Ramos (cell line): ENCODE results near the gene LPCAT4.
"Not testable (repeated sequence)": the region's sequence is repeated elsewhere in the genome, so short reads cannot be mapped to it uniquely, and the experiment has no call there.

ENCODE experiments used
- in situ Hi-C: fragments of 300-500 bp; cut with MboI; formaldehyde crosslinking; loops from one replicate; pipeline ENCODE4 v1.14.3; 2022; ENCODE audit warnings: low sequenced_read_pairs; ENCODE audit not compliant: unreplicated experiment

LPCAT4 gene

GRCh38 chr15:34367101-34368081 lies at the start of gene LPCAT4:
Gene LPCAT4 (minus strand): TSS chr15:34367196. CDS start chr15:34367100, 96 bp downstream.
- in situ Hi-C loops: loop anchor here (25.0 kb wide), 1 partner anchor 255 kb away; the partner anchor contains the start of genes EMC7 and PGBD4

- in situ Hi-C loops: not testable (repeated sequence)
These were observed 42.5 kb upstream of the LPCAT4 start for GRCh38 chr15:34409511-34409910.

GRCh38 chr15:34408973-34409372 lies 42.0 kb upstream of the LPCAT4 start:
- in situ Hi-C loops: not testable (repeated sequence)

GRCh38 chr15:34403899-34404298 lies 36.9 kb upstream of the LPCAT4 start:
- in situ Hi-C loops: not testable (repeated sequence)

- in situ Hi-C loops: not testable (repeated sequence)
These were observed 36.2 kb upstream of the LPCAT4 start for GRCh38 chr15:34403160-34403598.

- in situ Hi-C loops: not testable (repeated sequence)
These were observed 30.8 kb upstream of the LPCAT4 start for GRCh38 chr15:34397637-34398259.

- in situ Hi-C loops: not testable (repeated sequence)
These were observed 26.0 kb upstream of the LPCAT4 start for GRCh38 chr15:34392981-34393380.

GRCh38 chr15:34389594-34390086 lies 22.6 kb upstream of the LPCAT4 start:
- in situ Hi-C loops: not testable (repeated sequence)

GRCh38 chr15:34381829-34382521 lies 15.0 kb upstream of the LPCAT4 start:
- in situ Hi-C loops: not testable (repeated sequence)

- in situ Hi-C loops: not testable (repeated sequence)
These were observed 13.5 kb upstream of the LPCAT4 start for GRCh38 chr15:34380491-34380890.

GRCh38 chr15:34376856-34377255 lies 9.9 kb upstream of the LPCAT4 start:
- in situ Hi-C loops: no loop called here

GRCh38 chr15:34375541-34375940 lies 8.5 kb upstream of the LPCAT4 start:
- in situ Hi-C loops: not testable (repeated sequence)

GRCh38 chr15:34374816-34375215 lies 7.8 kb upstream of the LPCAT4 start:
- in situ Hi-C loops: loop anchor here (25.0 kb wide), 1 partner anchor 263 kb away; the partner anchor contains the start of genes EMC7 and PGBD4

- in situ Hi-C loops: loop anchor here (25.0 kb wide), 1 partner anchor 262 kb away; the partner anchor contains the start of genes EMC7 and PGBD4
These were observed 7.0 kb upstream of the LPCAT4 start for GRCh38 chr15:34373951-34374350.

- in situ Hi-C loops: loop anchor here (25.0 kb wide), 1 partner anchor 258 kb away; the partner anchor contains the start of genes EMC7 and PGBD4
These were observed 3.6 kb upstream of the LPCAT4 start for GRCh38 chr15:34370643-34371042.

GRCh38 chr15:34370129-34370528 lies 3.1 kb upstream of the LPCAT4 start:
- in situ Hi-C loops: loop anchor here (25.0 kb wide), 1 partner anchor 258 kb away; the partner anchor contains the start of genes EMC7 and PGBD4

GRCh38 chr15:34366271-34367065 lies 528 bp downstream of the LPCAT4 start:
- in situ Hi-C loops: loop anchor here (25.0 kb wide), 1 partner anchor 254 kb away; the partner anchor contains the start of genes EMC7 and PGBD4

GRCh38 chr15:34365836-34366235 lies 1.2 kb downstream of the LPCAT4 start:
- in situ Hi-C loops: loop anchor here (25.0 kb wide), 1 partner anchor 254 kb away; the partner anchor contains the start of genes EMC7 and PGBD4
